ENCODE results near the gene RBMS3.

- TF ChIP-seq, protein P1, sequence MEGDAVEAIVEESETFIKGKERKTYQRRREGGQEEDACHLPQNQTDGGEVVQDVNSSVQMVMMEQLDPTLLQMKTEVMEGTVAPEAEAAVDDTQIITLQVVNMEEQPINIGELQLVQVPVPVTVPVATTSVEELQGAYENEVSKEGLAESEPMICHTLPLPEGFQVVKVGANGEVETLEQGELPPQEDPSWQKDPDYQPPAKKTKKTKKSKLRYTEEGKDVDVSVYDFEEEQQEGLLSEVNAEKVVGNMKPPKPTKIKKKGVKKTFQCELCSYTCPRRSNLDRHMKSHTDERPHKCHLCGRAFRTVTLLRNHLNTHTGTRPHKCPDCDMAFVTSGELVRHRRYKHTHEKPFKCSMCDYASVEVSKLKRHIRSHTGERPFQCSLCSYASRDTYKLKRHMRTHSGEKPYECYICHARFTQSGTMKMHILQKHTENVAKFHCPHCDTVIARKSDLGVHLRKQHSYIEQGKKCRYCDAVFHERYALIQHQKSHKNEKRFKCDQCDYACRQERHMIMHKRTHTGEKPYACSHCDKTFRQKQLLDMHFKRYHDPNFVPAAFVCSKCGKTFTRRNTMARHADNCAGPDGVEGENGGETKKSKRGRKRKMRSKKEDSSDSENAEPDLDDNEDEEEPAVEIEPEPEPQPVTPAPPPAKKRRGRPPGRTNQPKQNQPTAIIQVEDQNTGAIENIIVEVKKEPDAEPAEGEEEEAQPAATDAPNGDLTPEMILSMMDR (IDR thresholded peaks at IDR 0.05): no peak
- TF ChIP-seq POLR2A (IDR thresholded peaks at IDR 0.05): no peak
Measured at GRCh38 chr3:29755416-29755815, 474.5 kb downstream of the RBMS3 start.
